ENCODE data around the gene MEX3D. TPM values are rescaled to one million over a fixed set of nuclear protein-coding genes. Genes with fewer than 3 reads are reported as not detected.

Gene MEX3D
- total and polyA plus RNA-seq, 2 donors (not counting 1 experiment from before 2014, with no cell fraction given): 5.3 to 33.0 TPM

- Histone ChIP-seq H4K20me1 (ENCODE audit: control insufficient read depth, extremely low read depth, insufficient read depth, low read length) (no peaks in the 10 kb centered on the region), H3K4me3 (replicated peaks in 1 of 4; ENCODE audit: control extremely low read depth in 1 of 4, insufficient read depth in 1 of 4, low read depth in 3 of 4, low read length in 4 of 4) (peak overlapping the region; percentile 81 to 92 (median 83)), H2AFZ (ENCODE audit: low read length) (no peak overlapping the region), H3K79me2 (ENCODE audit: control insufficient read depth, insufficient read depth, low read length) (peaks cover 47% of the 10 kb centered on the region), H3K27ac (ENCODE audit: insufficient read depth, low read length) (peak overlapping the region; percentile 84), H3K27me3 (ENCODE audit: control insufficient read depth, insufficient read depth, low read length) (no peaks in the 10 kb centered on the region), H3K36me3 (ENCODE audit: control insufficient read depth, insufficient read depth, low read length) (no peaks in the 10 kb centered on the region), H3K9me3 (ENCODE audit: control insufficient read depth, insufficient read depth, low read depth, low read length) (no peaks in the 10 kb centered on the region), H3K4me1 (ENCODE audit: control insufficient read depth, extremely low read depth, insufficient read depth, low read length) (peaks cover 9% of the 10 kb centered on the region), H3K4me2 (ENCODE audit: extremely low read depth, insufficient read depth, low read length) (peak overlapping the region; percentile 96), H3K9ac (ENCODE audit: insufficient read depth, low read length) (peak overlapping the region; percentile 92)
- no peak for DNase-seq (ENCODE audit: low read depth in 2 of 2)
- TF ChIP-seq EZH2 (IDR thresholded peaks at IDR 0.05; ENCODE audit: low read length, missing control alignments): no peak
- TF ChIP-seq CTCF (conservative IDR thresholded peaks at IDR 0.05 in 1 of 2, IDR thresholded peaks at IDR 0.05 in 1 of 2; ENCODE audit: low read depth in 1 of 2, low read length in 2 of 2): no peak
Measured at GRCh38 chr19:1591421-1592023, 23.4 kb upstream of the MEX3D start.

- Histone ChIP-seq H3K4me2 (ENCODE audit: extremely low read depth, insufficient read depth, low read length) (peak overlapping the region; percentile 96), H3K9ac (ENCODE audit: insufficient read depth, low read length) (peak overlapping the region; percentile 92), H4K20me1 (ENCODE audit: control insufficient read depth, extremely low read depth, insufficient read depth, low read length) (no peaks in the 10 kb centered on the region), H2AFZ (ENCODE audit: low read length) (no peak overlapping the region), H3K4me1 (ENCODE audit: control insufficient read depth, extremely low read depth, insufficient read depth, low read length) (peaks cover 9% of the 10 kb centered on the region), H3K27me3 (ENCODE audit: control insufficient read depth, insufficient read depth, low read length) (no peaks in the 10 kb centered on the region), H3K79me2 (ENCODE audit: control insufficient read depth, insufficient read depth, low read length) (peaks cover 53% of the 10 kb centered on the region), H3K9me3 (ENCODE audit: control insufficient read depth, insufficient read depth, low read depth, low read length) (no peaks in the 10 kb centered on the region), H3K27ac (ENCODE audit: insufficient read depth, low read length) (peak overlapping the region; percentile 84), H3K4me3 (replicated peaks in 1 of 4; ENCODE audit: control extremely low read depth in 1 of 4, insufficient read depth in 1 of 4, low read depth in 3 of 4, low read length in 4 of 4) (peak overlapping the region; percentile 81 to 92 (median 83)), H3K36me3 (ENCODE audit: control insufficient read depth, insufficient read depth, low read length) (peaks cover 4% of the 10 kb centered on the region)
- TF ChIP-seq CTCF (conservative IDR thresholded peaks at IDR 0.05 in 1 of 2, IDR thresholded peaks at IDR 0.05 in 1 of 2; ENCODE audit: low read depth in 1 of 2, low read length in 2 of 2) (peak; percentile 17 to 43), EZH2 (IDR thresholded peaks at IDR 0.05; ENCODE audit: low read length, missing control alignments) (no peak)
- peak in 1 of 2 donors; percentile 21 for DNase-seq (ENCODE audit: low read depth in 2 of 2)
Measured at GRCh38 chr19:1590641-1591397, 22.7 kb upstream of the MEX3D start.

GRCh38 chr19:1587872-1588271 is 19.7 kb upstream of the MEX3D start:
- Histone ChIP-seq H3K27me3 (ENCODE audit: control insufficient read depth, insufficient read depth, low read length) (no peaks in the 10 kb centered on the region), H4K20me1 (ENCODE audit: control insufficient read depth, extremely low read depth, insufficient read depth, low read length) (no peaks in the 10 kb centered on the region), H3K9ac (ENCODE audit: insufficient read depth, low read length) (no peak overlapping the region), H3K4me3 (replicated peaks in 1 of 4; ENCODE audit: control extremely low read depth in 1 of 4, insufficient read depth in 1 of 4, low read depth in 3 of 4, low read length in 4 of 4) (no peak overlapping the region), H2AFZ (ENCODE audit: low read length) (no peak overlapping the region), H3K36me3 (ENCODE audit: control insufficient read depth, insufficient read depth, low read length) (peaks cover 15% of the 10 kb centered on the region), H3K9me3 (ENCODE audit: control insufficient read depth, insufficient read depth, low read depth, low read length) (no peaks in the 10 kb centered on the region), H3K79me2 (ENCODE audit: control insufficient read depth, insufficient read depth, low read length) (peaks cover 64% of the 10 kb centered on the region), H3K27ac (ENCODE audit: insufficient read depth, low read length) (no peak overlapping the region), H3K4me1 (ENCODE audit: control insufficient read depth, extremely low read depth, insufficient read depth, low read length) (peaks cover 9% of the 10 kb centered on the region), H3K4me2 (ENCODE audit: extremely low read depth, insufficient read depth, low read length) (no peak overlapping the region)
- DNase-seq (ENCODE audit: low read depth in 2 of 2): no peak
- no peak for TF ChIP-seq EZH2 (IDR thresholded peaks at IDR 0.05; ENCODE audit: low read length, missing control alignments)
- no peak for TF ChIP-seq CTCF (conservative IDR thresholded peaks at IDR 0.05 in 1 of 2, IDR thresholded peaks at IDR 0.05 in 1 of 2; ENCODE audit: low read depth in 1 of 2, low read length in 2 of 2)

Measured in fibroblast of lung (primary cell).